Subcutaneous abdominal adipose tissue (tissue), 5 donors: ENCODE data around the gene KRTAP29-1.
"Not testable (repeated sequence)": the region's sequence is repeated elsewhere in the genome, so short reads cannot be mapped to it uniquely, and the experiment has no call there.

Experiments used
- H3K27ac ChIP-seq: one replicate; pipeline ENCODE4 v1.7.0; 2013; ENCODE audit warnings: low read depth, mild to moderate bottlenecking, inconsistent platforms, low read length, moderate library complexity
- H3K27me3 ChIP-seq, 5 donors: one replicate each; pipeline ENCODE4 v1.7.0; 2013; ENCODE audit warnings: low read length in 5 of 5, inconsistent platforms in 1 of 5; ENCODE audit not compliant: control insufficient read depth in 5 of 5, insufficient read depth in 4 of 5
- H3K36me3 ChIP-seq, 5 donors: one replicate each; pipeline ENCODE4 v1.7.0; 2013; ENCODE audit warnings: low read length in 5 of 5; ENCODE audit not compliant: control insufficient read depth in 5 of 5, insufficient read depth in 5 of 5
- H3K4me1 ChIP-seq, 5 donors: one replicate each; pipeline ENCODE4 v1.7.0; 2013; ENCODE audit warnings: low read length in 5 of 5, mild to moderate bottlenecking in 3 of 5, moderate library complexity in 1 of 5; ENCODE audit not compliant: control insufficient read depth in 5 of 5, insufficient read depth in 5 of 5
- H3K4me3 ChIP-seq, 5 donors: one replicate each; pipeline ENCODE4 v1.7.0; 2013; ENCODE audit warnings: low read length in 5 of 5, low read depth in 1 of 5
- H3K9ac ChIP-seq, 5 donors: one replicate each; pipeline ENCODE4 v1.7.0; 2013; ENCODE audit warnings: low read length in 5 of 5, mild to moderate bottlenecking in 4 of 5, moderate library complexity in 3 of 5
- H3K9me3 ChIP-seq, 5 donors: one replicate each; pipeline ENCODE4 v1.7.0; 2013; ENCODE audit warnings: low read length in 5 of 5; ENCODE audit not compliant: control insufficient read depth in 5 of 5
- donor health status: healthy.
- donor health status: healthy.
- donor health status: healthy.
- donor health status: healthy.
- donor health status: healthy.

Gene KRTAP29-1

GRCh38 chr17:41271858-41272257, 30.8 kb downstream of the KRTAP29-1 start:
- no peak overlapping the region for H3K9ac ChIP-seq
- H3K9me3 ChIP-seq = no peaks in the 10 kb centered on the region
- H3K27ac ChIP-seq = no peak overlapping the region
- no peaks in the 10 kb centered on the region for H3K36me3 ChIP-seq
- peaks cover 0 to 3% (median 0%) of the 10 kb centered on the region in 5 donors for H3K27me3 ChIP-seq
- no peak overlapping the region for H3K4me3 ChIP-seq
- no peaks in the 10 kb centered on the region for H3K4me1 ChIP-seq

GRCh38 chr17:41271323-41271722, 31.3 kb downstream of the KRTAP29-1 start:
- not testable (repeated sequence) for H3K27ac ChIP-seq, H3K9ac ChIP-seq, H3K36me3 ChIP-seq, H3K4me1 ChIP-seq, H3K9me3 ChIP-seq, H3K4me3 ChIP-seq, H3K27me3 ChIP-seq

- Histone ChIP-seq H3K27me3 (peaks cover 0 to 4% (median 3%) of the 10 kb centered on the region in 5 donors), H3K4me3 (no peak overlapping the region), H3K4me1 (no peaks in the 10 kb centered on the region), H3K9ac (no peak overlapping the region), H3K36me3 (no peaks in the 10 kb centered on the region), H3K27ac (no peak overlapping the region), H3K9me3 (no peaks in the 10 kb centered on the region)
Observed at GRCh38 chr17:41267711-41268110, 34.9 kb downstream of the KRTAP29-1 start.

GRCh38 chr17:41265078-41265477, 37.6 kb downstream of the KRTAP29-1 start, which contains the start of gene KRTAP9-6:
KRTAP9-6 (plus strand) TSS chr17:41265378; CDS start chr17:41265378, 0 bp downstream.
- Histone ChIP-seq H3K4me3 (no peak within 1 kb of the TSS), H3K27me3 (peaks cover 0 to 4% (median 3%) of the 10 kb centered on the region in 5 donors), H3K4me1 (no peaks in the 10 kb centered on the region), H3K9me3 (no peaks in the 10 kb centered on the region), H3K27ac (no peak within 1 kb of the TSS), H3K9ac (no peak within 1 kb of the TSS), H3K36me3 (no peaks in the 10 kb centered on the region)

GRCh38 chr17:41264599-41264998, 38.1 kb downstream of the KRTAP29-1 start:
- H3K27me3 ChIP-seq = peaks cover 0 to 4% (median 3%) of the 10 kb centered on the region in 5 donors
- H3K4me3 ChIP-seq = no peak overlapping the region
- no peaks in the 10 kb centered on the region for H3K9me3 ChIP-seq
- H3K9ac ChIP-seq = no peak overlapping the region
- H3K36me3 ChIP-seq = no peaks in the 10 kb centered on the region
- no peak overlapping the region for H3K27ac ChIP-seq
- H3K4me1 ChIP-seq = no peaks in the 10 kb centered on the region

- Histone ChIP-seq H3K36me3 (no peaks in the 10 kb centered on the region), H3K4me1 (no peaks in the 10 kb centered on the region), H3K27ac (no peak overlapping the region), H3K9me3 (no peaks in the 10 kb centered on the region), H3K4me3 (no peak overlapping the region), H3K27me3 (peaks cover 0 to 4% (median 3%) of the 10 kb centered on the region in 5 donors), H3K9ac (no peak overlapping the region)
Observed at GRCh38 chr17:41263212-41263611, 39.4 kb downstream of the KRTAP29-1 start.

GRCh38 chr17:41258406-41258805, 44.2 kb downstream of the KRTAP29-1 start:
- Histone ChIP-seq H3K9me3 (no peaks in the 10 kb centered on the region), H3K27me3 (peaks cover 0 to 4% (median 0%) of the 10 kb centered on the region in 5 donors), H3K27ac (no peak overlapping the region), H3K36me3 (no peaks in the 10 kb centered on the region), H3K9ac (no peak overlapping the region), H3K4me3 (no peak overlapping the region), H3K4me1 (no peaks in the 10 kb centered on the region)

GRCh38 chr17:41256291-41256685, 46.4 kb downstream of the KRTAP29-1 start:
- Histone ChIP-seq H3K4me1 (no peaks in the 10 kb centered on the region), H3K27me3 (peaks cover 0 to 8% (median 0%) of the 10 kb centered on the region in 5 donors), H3K4me3 (no peak overlapping the region), H3K9me3 (no peaks in the 10 kb centered on the region), H3K36me3 (no peaks in the 10 kb centered on the region), H3K9ac (no peak overlapping the region), H3K27ac (no peak overlapping the region)

- not testable (repeated sequence) for H3K36me3 ChIP-seq, H3K9ac ChIP-seq, H3K4me3 ChIP-seq, H3K27ac ChIP-seq, H3K4me1 ChIP-seq, H3K9me3 ChIP-seq, H3K27me3 ChIP-seq
Observed at GRCh38 chr17:41255381-41256290, 47.0 kb downstream of the KRTAP29-1 start, which contains the start of gene KRTAP9-9. KRTAP9-9 (plus strand) TSS chr17:41255384.

GRCh38 chr17:41254861-41255260, 47.8 kb downstream of the KRTAP29-1 start:
- Histone ChIP-seq H3K27me3 (peaks cover 0 to 9% (median 0%) of the 10 kb centered on the region in 5 donors), H3K9ac (no peak overlapping the region), H3K4me1 (no peaks in the 10 kb centered on the region), H3K36me3 (no peaks in the 10 kb centered on the region), H3K4me3 (no peak overlapping the region), H3K9me3 (no peaks in the 10 kb centered on the region), H3K27ac (no peak overlapping the region)
